Measurements from ENCODE around the gene SAMD8. TPM values are rescaled to one million over a fixed set of nuclear protein-coding genes. Genes with fewer than 3 reads are reported as not detected.
A peak's percentile ranks its signal among the peaks of the same experiment; 100 is the strongest.
"Not testable (repeated sequence)": the region's sequence is repeated elsewhere in the genome, so short reads cannot be mapped to it uniquely, and the experiment has no call there.

The SAMD8 gene
- total RNA-seq, 1 experiment from 2014 or later: 18.2 TPM

DNA sequence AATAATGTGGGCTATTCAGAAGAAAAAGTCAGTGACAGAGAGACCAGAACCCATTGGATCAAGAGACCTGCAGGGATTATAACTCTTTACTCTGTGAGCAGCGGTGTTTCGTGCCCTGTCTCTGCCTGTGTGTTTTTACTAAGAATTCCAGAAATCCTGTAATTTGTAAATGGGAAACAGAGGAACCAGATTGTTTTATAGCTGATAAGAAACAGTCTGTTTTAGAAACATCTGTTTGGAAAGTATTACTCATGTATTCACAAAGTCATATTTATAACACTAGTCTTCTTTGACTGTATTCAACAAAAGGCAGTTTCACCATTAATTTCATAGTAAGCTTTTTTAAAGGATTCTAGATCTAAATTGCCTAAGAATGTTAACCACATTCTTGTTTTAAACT, 69.1 kb downstream of the SAMD8 start:
- no peak for DNase-seq (ENCODE audit: low spot score)
- in situ Hi-C loops (cut with HindIII; ENCODE audit: low sequenced_read_pairs): no loop called here

DNA sequence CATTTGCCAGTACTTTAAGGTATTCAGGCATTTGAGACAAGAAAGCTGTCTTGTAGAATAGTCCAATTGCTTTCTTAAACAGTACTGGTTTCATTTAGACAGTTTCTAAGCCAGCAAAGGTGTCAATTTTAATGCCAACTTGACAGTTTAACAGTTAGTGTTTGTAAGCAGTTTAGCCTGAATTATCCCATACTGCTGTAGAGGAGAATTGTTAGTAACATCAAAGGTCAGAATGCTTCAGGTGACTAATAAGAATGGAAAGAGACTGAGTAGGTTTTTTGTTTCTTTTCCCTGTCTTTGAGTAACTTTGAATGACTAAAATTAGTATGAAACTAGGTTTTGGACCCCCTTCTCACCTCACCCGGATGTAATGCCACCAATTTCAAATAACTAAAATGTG, 69.6 kb downstream of the SAMD8 start:
- in situ Hi-C loops (cut with HindIII; ENCODE audit: low sequenced_read_pairs): no loop called here
- no peak for DNase-seq (ENCODE audit: low spot score)

DNA sequence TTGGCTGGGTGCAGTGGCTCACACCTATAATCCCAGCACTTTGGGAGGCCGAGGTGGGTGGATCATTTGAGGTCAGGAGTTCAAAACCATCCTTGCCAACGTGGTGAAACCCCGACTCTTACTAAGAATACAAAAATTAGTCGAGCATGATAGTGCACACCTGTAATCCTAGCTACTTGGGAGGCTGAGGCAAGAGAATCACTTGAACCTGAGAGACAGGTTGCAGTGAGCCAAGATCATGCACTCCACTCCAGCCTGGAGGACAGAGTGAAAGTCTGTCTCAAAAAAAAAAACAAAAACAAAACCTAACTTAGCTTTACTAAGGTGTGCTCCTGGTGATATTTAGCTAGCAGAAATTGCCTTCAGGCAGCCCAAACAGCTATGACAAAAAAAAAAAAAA, 74.9 kb downstream of the SAMD8 start:
- no peak for DNase-seq (ENCODE audit: low spot score)
- in situ Hi-C loops (cut with HindIII; ENCODE audit: low sequenced_read_pairs): no loop called here

DNA sequence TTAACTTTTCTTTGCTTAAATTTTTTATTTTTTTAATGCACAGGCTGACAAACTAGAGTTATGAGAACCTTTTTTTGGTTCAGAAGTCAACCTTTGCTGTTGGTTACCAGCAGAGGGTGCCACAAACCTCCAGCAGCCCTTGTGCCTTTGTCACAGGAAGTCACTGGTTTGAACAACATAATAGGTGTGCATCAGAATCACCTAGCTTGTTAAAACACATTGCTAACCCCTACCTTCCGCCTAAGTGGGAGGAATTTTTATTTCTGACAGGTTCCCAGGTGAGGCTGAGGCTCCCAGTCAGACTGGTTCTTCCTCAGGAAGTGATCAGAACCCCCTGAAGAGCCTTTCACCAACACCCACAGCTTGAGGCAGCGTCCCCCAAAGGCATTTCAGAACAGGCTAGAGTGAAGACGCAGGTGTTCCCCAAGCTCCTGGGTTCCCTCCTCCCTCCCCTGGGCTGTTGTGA, 76.5 kb downstream of the SAMD8 start:
- DNase-seq (ENCODE audit: low spot score): peak; percentile 42
- in situ Hi-C loops (cut with HindIII; ENCODE audit: low sequenced_read_pairs): no loop called here

DNA sequence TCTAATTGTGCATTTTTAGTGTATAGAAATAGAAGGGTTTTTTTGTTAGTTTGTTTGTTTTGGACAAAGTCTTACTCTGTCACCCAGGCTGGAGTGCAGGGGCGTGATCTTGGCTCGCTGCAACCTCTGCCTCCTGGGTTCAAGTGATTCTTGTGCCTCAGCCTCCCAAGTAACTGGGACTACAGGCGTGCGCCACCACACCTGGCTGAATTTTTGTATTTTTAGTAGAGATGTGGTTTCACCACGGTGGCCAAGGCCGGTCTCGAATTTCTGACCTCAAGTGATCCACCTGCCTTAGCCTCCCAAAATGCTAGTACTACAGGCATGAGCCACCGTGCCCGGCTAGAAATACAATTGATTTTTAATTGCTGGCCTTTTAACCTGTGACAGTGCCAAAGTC, 77.1 kb downstream of the SAMD8 start:
- in situ Hi-C loops (cut with HindIII; ENCODE audit: low sequenced_read_pairs); DNase-seq (ENCODE audit: low spot score): not testable (repeated sequence)

DNA sequence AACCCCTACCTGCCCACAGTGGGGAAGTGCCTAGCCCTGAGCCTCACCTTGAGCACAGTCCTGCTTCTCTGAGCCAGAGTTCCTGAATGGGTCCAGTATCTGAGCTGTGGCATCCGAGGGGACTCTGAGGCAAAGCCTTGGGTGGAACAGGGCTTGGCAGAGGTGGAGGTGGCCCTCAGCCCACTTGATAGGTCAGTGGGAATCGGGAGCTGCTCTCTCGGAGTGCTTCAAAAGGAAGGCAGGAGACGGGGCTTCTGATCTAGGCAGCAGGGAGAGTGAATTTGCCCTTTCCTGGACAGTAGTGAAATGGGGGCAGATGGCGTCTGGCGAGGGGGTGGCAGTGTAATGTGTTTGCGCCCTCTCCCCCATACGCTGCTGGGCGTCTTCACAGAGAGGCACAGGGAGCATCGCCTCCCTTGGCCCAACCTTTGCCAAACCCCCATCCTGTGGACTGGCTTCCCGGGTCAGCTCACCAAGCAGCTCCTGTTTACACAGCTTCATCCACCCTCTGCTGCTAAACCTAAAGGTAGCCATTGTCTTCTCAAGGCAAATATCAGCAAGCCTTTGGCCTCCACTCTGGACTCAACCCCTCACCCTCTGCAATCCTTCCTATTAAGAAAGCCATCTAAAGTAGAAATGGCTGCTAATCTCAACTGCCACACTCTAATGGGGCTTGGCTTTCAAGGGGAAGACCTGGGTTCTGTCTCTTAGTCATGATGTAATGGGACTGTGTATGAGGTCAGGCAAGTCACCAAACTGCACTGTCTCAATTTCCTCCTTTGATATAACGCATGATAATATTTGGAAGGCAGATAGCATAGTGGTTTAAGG, 78.0 kb downstream of the SAMD8 start:
- DNase-seq (ENCODE audit: low spot score): no peak
- in situ Hi-C loops (cut with HindIII; ENCODE audit: low sequenced_read_pairs): no loop called here

DNA sequence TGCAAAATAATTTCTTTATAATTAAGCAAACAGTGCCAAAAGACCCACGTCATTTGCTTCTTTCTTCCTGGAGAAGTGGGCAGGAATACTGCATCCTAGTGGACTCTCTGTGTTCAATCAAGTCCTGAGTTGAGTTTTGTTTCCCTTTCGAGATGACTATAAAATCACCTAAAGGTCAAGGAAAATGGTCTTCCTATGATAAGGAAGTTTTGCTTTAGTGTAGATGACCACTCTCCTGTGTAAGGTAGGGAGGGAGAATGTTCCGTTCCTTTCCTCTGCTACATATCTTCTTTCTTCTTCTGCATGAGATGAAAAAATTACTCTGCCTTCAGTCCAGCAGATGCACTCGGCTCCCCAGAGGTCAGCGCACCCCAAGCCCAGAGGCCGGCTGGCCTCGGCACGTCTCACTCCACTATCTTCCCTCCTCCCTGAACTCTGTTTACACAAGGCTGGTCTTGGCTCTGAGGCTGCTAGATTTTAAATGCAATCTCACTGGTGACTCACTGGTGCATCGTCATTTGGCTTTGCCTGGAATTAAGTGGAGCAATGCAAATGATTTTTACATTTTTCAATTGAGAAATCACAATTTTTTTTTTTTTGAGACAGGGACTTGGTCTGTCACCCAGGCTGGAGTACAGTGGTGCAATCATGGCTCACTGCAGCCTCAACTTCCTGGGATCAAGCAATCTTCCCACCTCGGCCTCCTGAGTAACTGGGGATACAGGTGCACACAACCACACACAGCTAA, 80.5 kb downstream of the SAMD8 start:
- DNase-seq (ENCODE audit: low spot score): no peak
- in situ Hi-C loops (cut with HindIII; ENCODE audit: low sequenced_read_pairs): no loop called here

DNA sequence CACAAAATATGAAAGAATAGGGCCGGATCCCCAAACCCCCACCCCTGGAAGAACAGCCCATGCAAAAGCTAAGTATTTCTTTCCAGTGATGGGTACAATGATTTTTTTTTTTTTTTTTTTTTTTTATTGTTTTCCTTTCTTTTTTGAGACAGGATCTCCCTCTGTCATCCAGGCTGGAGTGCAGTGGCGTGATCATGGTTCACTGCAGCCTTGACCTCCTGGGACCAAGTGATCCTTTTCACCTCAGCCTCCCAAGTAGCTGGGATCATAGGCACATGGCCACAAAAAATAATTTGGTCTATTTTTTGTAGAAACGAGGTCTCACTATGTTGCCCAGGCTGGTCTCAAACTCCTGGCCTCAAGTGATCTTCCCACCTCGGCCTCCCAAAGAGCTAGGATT, 83.2 kb downstream of the SAMD8 start:
- in situ Hi-C loops (cut with HindIII; ENCODE audit: low sequenced_read_pairs); DNase-seq (ENCODE audit: low spot score): not testable (repeated sequence)

DNA sequence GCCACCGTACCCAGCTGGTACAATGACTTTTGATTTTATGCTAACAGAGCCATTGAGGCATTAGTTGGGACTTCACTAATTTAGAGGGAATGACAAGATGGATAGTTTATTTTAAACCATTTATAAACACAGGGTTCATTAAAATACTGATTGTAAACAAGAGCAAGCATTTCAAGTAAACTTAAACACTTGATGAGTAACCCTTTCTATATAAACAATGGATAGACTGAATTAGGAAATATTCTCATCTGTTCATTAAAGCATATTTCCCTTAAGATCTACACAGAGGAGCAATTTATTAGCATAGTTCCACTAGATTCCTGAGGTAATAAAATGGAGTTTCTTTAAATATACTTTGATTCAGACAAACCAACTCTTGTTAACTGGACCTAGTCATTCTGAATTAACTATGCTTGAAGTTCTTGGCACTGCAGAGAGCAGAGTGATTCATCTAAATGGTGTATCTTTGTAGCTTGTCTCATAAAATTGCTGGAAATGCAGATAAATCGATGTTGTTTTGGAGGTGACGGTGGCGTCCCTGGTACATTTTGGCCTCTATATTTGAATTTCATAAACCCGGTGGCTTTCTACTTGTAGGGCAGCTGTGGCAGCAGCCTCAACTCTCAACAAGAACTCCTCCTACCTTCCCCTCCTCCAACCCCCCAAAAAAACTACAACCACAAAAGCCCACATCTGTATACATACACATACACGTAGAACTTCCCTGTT, 83.7 kb downstream of the SAMD8 start:
- no peak for DNase-seq (ENCODE audit: low spot score)
- in situ Hi-C loops (cut with HindIII; ENCODE audit: low sequenced_read_pairs): no loop called here

DNA sequence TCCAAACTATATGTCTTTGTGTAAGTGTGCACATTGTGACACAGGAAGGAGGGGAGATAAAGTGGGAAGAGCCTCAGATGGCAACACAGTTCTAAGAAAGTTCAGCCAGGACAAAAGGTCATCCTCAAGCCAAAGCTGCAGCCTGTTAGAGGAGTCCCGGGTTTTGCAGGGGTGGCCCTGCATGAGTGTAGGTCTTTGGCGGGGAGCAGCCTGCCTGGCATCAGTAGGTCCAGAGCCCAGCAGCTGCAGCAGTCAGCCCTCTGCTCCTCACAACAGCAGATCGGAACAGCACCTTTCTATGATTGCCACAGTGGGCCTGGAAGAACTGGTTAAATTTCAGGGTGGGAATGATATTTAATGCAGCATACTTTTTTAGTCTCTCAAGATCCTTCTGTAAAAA, 85.6 kb downstream of the SAMD8 start:
- no peak for DNase-seq (ENCODE audit: low spot score)
- in situ Hi-C loops (cut with HindIII; ENCODE audit: low sequenced_read_pairs): no loop called here

DNA sequence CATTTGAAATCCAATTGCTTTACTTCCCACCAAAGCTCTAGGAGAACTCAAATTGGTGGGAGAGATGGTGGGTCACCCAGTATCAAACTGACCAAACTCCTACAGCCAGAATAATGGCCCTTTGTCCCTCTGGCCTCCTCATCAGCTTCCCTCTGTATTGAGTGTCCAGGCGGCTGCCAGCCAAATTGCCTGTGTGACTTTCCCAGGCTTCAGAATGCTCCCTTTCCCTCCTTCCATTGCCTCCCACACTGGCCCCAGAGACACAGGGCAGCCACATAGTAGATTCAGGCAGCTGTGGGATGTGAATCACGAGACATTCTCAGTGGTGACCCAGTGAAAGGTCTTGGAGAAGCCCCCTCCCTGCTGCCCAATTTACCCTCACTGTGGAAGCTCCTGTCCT, 86.5 kb downstream of the SAMD8 start:
- in situ Hi-C loops (cut with HindIII; ENCODE audit: low sequenced_read_pairs): no loop called here
- no peak for DNase-seq (ENCODE audit: low spot score)

DNA sequence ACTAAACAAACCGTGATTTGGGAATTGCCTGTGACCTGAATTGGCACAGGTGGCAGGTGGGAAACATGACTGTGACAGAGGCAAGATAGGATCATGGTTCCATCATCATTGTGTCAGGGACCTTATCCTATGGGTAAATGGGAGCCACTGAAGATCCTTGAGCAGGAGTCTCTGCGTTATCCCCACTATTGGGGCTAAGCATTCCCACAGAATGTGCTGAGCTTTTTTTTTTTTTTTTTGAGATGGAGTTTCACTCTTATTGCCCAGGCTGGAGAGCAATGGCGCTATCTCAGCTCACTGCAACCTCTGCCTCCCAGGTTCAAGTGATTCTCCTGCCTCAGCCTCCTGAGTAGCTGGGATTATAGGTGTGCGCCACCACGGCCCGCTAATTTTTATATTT, 88.5 kb downstream of the SAMD8 start:
- in situ Hi-C loops (cut with HindIII; ENCODE audit: low sequenced_read_pairs); DNase-seq (ENCODE audit: low spot score): not testable (repeated sequence)

DNA sequence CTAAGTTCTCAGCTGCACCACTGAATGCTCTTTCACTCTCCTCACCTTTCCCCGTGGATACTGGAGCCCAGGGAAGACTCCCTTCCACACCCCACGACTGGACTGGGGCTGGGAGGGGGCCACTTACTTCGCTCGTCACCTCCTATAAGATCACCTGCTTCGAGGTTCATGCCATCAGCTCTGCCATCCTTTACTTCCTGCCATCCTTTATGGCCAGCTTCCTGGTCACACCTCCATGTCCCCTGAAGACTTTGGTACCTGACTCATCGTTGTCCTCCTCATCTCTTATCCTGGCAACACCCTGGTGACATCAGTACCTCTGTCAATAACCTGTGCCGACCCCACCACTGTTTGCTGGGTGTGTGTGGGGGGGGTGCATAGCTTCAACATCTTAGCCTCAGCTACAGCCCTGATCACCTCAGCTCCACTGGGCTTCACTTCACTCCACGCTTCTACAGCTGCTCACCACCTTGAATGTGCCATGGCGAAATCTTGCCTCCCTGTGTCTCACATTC, 90.4 kb downstream of the SAMD8 start:
- no peak for DNase-seq (ENCODE audit: low spot score)
- in situ Hi-C loops (cut with HindIII; ENCODE audit: low sequenced_read_pairs): no loop called here

DNA sequence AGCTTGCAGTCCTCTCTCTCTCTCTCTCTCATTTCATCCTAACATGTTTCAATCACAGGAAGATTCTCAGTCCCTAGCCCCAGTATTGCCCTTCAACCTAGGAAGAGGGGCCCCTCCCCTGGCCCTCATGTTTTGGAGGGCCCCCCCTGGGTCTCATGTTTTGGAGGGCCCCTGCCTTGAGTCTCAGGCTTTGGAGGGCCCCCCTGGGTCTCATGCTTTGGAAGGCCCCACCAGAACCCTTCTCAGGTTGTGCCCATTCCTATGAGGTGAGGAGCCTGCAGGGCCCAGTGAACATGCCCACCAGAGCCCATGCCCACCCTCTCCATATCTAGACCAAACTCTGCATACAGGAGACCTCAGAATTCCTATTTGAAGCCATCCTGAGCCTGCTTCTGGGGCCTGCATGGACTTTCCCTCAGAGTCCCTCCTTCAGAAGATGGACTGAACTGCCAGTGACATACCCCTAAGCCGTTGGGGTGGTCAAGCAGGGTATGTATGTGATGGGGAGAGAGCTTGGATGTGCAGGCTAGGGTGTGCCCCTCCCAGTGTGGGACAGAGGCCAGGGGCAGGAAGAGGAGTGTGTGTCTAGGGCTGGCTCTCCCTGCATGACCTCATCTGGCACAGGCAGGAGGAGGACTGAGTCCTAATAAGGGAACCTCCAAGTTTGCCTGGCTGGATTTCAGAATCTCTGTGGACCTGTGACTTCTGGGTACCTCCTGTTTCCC, 91.0 kb downstream of the SAMD8 start:
- no peak for DNase-seq (ENCODE audit: low spot score)
- in situ Hi-C loops (cut with HindIII; ENCODE audit: low sequenced_read_pairs): no loop called here

DNA sequence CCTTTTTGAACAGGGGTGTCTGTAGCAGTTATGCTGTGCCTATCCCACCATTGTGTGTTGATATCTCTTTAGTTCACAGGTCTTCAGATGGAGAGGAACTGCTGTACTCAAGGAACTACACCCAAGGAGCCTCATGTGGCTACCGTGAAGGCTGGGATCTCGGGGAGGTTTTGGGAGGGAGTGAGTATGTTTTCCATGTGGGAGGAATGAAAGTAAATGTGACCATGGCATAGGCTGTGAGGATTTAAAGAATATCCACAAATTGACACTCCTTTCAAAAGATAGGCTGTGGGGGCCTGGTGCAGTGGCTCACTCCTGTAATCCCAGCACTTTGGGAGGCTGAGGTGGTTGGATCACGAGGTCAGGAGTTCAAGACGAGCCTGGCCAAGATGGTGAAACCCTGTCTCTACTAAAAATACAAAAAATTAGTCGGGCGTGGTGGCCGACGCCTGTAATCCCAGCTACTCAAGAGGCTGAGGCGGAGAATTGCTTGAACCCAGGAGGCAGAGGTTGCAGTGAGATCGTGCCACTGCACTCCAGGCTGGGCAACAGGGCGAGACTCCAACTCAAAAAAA, 91.7 kb downstream of the SAMD8 start:
- in situ Hi-C loops (cut with HindIII; ENCODE audit: low sequenced_read_pairs): not testable (repeated sequence)

DNA sequence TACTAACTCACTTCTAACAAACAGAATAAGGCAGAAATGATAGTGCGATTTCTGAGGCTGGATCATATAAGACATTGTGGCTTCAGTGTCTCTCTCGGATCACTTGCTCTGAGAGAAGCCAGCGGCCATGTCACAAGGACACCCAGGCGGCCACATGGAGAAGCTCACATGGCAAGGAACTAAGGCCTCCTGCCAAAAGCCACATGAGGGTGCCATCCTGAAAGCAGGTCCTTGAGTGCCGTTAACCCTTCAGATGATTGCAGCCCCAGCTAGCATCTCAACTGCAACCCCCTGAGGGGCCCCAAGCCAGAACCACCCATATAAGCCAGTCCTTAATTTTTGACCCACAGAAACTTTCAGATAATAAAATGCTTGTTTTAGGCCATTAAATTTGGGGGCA, 92.3 kb downstream of the SAMD8 start:
- in situ Hi-C loops (cut with HindIII; ENCODE audit: low sequenced_read_pairs): no loop called here
- no peak for DNase-seq (ENCODE audit: low spot score)

More for the DNA sequence above, 91.7 kb downstream of the SAMD8 start:
- not testable (repeated sequence) for DNase-seq (ENCODE audit: low spot score)

DNA sequence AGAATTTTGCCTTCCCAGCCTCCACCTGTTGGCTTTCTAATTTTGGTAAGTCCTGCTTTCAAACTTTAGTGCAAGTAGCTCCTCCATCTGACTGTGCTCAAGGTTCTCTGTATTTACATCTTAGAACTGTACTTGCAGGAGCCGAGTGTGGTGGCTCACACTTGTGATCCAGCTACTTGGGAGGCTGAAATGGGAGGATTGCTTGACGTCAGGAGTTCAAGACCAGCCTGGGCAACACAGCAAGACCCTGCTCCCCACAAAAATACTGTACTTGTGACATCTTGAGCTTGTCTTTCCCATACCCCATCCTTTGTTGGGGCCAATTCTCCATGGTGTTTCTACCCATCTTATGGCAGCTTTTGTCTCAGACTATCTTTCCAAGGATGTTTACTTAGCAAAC, 94.5 kb downstream of the SAMD8 start:
- DNase-seq (ENCODE audit: low spot score): no peak
- in situ Hi-C loops (cut with HindIII; ENCODE audit: low sequenced_read_pairs): no loop called here

DNA sequence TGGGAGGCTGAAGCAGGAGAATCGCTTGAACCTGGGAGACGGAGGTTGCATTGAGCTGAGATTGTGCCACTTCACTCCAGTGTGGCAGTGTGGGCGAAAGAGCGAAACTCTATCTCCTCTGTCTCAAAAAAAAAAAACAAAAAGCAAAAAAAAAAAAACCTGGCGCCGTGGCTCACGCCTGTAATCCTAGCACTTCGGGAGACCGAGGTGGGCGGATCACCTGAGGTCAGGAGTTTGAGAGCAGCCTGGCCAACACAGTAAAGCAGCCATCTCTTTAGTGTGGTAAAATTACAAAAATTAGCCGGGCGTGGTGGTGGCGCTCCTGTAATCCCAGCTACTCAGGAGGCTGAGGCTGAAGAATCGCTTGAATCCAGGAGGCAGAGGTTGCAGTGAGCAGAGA, 95.2 kb downstream of the SAMD8 start:
- DNase-seq (ENCODE audit: low spot score); in situ Hi-C loops (cut with HindIII; ENCODE audit: low sequenced_read_pairs): not testable (repeated sequence)

Measured in G401 (cell line).